Measurements from ENCODE around the gene FARS2.
A peak's percentile ranks its signal among the peaks of the same experiment; 100 is the strongest.

Gene FARS2

GRCh38 chr6:5388326-5388725 lies 127.0 kb downstream of the FARS2 start:
- no peak for DNase-seq

DNA sequence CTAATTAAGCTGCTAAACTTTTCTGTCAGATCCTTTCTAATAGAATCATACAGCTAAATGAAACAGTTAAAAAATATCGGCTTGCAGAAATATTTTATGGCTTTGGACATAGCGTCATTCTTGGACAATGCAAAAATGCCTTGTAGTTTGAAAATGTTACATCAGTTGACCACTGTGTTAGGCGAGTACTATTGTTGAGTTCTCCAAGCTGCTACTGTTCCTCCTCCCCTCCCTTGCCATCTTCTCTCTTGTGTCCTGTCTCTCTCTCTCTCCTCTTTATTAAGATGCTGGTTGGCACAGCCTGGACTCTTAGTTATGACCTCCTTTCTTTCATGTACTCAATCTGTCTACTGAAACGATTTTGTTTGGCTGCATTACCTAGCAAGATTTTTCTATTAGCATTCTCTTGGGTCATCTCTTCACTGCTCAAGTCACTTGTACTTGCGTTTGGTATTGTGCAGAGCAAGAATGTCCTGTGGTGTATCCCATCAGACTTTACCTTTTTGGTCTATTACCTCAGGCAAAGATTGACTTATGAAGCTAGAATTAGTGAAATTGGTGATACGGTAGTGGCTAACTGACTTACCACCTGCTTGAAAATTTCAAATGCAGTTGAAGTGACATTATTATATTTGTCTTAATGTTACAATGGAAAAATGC lies 127.9 kb downstream of the FARS2 start:
- no peak for DNase-seq

- DNase-seq: no peak
Measured at GRCh38 chr6:5390177-5390576, 128.9 kb downstream of the FARS2 start.

DNA sequence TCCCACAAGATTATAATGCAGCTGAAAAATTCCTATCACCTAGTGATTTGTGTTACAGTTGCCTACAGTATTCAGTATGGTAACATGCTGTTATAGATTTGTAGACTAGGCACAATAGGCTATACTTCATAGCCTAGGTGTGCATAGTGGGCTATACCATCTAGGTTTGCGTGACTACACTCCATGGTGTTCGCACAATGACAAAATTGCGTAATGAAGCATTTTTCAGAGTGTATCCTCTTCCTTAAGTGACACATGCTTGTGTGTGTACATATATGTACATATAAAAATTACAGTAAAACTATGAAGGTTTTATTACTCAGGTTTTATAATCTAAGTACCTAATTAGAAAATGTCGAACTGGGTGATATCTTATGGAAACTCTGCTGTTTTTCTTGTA lies 133.0 kb downstream of the FARS2 start:
- no peak for DNase-seq

DNA sequence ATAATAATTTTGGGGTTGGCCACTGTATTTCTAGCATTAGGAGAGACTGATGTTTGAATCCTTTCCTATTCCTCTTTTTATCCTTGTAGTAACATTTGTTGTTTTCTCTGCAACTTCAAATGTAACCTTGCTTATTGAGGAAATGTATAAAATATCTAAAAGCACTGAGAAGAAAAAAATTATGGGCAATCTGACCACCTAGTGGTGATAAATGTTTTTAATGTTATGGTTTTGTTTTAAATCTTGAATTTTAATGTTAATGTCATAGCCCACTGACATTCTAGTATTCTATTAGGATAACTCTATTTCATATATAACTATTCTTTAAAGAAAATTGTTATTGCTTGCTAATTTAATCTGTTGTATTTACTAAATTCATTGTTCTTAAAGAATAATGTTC lies 134.4 kb downstream of the FARS2 start:
- no peak for DNase-seq

GRCh38 chr6:5398530-5398929 lies 137.2 kb downstream of the FARS2 start:
- peak; percentile 60 for DNase-seq

DNA sequence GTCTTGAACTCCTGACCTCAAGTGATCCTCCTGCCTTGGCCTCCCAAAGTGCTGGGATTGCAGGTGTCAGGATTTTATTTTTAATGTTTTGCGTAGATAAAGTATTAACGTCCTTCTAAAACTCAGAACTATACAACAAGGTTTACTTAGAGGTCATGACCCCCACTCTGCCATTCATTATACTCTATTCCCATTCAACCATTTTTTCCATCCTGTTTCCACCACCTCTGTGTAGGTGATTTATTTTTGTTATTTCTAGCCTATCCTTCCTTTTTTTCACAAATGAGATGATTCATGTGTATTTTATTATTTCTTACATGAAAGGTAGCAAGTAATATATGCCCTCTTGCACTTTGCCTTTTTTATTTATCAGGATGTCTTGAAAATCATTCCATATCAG lies 138.1 kb downstream of the FARS2 start:
- no peak for DNase-seq

- no peak for DNase-seq
Measured at GRCh38 chr6:5401845-5402738, 140.8 kb downstream of the FARS2 start.

GRCh38 chr6:5403076-5403475 lies 141.8 kb downstream of the FARS2 start:
- no peak for DNase-seq

GRCh38 chr6:5403609-5404008 lies 142.3 kb downstream of the FARS2 start:
- no peak for DNase-seq

DNA sequence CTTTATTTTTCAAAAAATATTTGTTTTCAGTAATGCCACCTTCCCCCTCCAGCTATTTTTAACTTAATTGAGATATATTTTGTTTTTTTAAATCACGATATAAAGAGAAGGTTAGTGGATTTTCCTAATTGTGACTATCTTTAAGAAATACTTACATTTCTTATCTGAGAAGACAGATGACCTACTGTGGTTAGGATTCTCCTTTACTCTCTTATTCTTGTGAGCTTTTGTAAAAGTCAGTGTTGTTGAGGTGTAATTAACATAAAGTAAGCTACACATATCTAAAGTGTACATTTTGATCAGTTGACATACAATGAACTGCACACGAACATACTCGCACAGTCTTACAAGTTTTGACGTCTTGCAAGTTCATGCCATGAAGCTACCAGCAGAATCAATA lies 144.7 kb downstream of the FARS2 start:
- DNase-seq: no peak

GRCh38 chr6:5411414-5411813 lies 150.1 kb downstream of the FARS2 start:
- DNase-seq: no peak

GRCh38 chr6:5412017-5412416 lies 150.7 kb downstream of the FARS2 start:
- DNase-seq: no peak

GRCh38 chr6:5412663-5413062 lies 151.3 kb downstream of the FARS2 start:
- DNase-seq: no peak

- DNase-seq: no peak
Measured at GRCh38 chr6:5416250-5416649, 154.9 kb downstream of the FARS2 start.

- DNase-seq: peak; percentile 8
Measured at GRCh38 chr6:5422321-5422915, 161.1 kb downstream of the FARS2 start.

DNA sequence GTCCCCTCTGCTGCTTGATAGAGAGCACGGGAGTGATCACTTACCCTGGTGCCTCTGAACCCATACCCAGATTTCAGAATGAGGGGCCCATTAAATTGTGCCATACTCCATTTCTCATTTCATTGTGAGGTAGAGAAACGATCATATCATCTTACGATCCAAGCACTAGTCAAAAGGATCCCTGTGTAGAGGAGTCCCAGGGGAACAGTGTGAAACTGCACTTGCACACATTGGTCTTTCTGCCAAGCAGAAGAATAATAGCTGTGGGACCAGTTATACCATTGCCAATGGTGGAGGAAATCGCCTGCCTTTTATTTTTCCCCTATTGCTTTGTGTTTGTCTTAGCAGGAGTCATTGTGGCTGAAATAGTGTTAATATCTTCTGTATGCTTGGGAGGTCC lies 161.9 kb downstream of the FARS2 start:
- no peak for DNase-seq

- no peak for DNase-seq
Measured at GRCh38 chr6:5424726-5425125, 163.4 kb downstream of the FARS2 start.

DNA sequence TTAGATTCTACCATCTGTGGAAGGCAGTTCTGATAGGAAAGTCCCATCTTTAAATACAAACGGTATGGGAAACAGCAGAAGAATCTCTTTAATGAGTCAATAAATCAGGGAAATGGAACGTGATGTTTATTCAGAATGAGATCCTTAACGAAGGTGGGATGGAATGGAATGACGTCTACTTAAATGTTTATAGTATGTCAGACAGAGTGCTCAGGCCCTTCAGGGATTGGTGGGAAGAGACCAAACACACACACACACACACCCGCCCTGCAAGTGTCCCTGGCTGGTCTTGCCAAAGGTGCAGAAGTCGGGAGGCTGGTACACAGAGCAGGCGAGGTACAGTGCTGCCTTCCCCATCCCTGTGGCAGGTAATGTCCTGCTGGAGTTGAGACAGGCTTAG lies 164.0 kb downstream of the FARS2 start:
- no peak for DNase-seq

DNA sequence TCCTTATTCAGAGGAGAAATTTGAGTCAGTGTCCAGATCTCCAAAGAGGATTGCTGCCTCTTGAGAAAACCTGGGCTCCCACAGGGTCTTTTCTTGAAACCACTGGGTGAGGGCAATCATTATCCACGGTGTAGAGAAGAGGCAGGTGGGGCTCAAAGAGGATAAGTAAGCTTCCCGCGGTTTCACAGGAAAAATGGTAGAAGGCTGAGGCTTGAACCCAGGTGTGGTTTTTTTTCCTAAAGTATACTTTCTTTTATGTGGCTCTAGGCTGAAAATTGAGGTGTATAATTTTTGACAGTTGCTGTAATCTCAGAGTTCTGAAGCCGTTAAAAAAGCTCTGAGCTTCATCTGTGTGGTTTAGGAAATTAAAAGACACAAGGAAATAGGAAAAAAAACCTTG lies 164.5 kb downstream of the FARS2 start:
- no peak for DNase-seq

DNA sequence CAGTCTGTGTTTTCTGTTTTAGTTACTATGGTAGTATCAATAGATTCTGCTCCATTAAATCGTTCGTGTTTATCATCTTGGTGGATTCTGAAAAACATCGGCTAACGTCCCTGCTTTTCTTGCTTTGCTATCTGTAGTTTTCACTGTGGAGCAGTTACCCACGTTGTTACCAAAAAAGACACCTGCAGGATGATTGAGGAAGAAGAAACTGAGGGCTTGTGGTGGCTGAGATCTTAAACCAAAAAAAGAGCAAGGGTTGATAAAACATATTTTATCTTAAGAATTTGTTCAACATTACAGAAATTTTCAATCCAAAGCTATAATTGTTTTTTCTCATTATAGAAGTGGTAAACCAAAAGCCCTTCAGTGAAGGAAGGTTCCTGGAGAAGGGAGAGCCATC lies 166.3 kb downstream of the FARS2 start:
- DNase-seq: no peak

- DNase-seq: no peak
Measured at GRCh38 chr6:5433324-5433723, 172.0 kb downstream of the FARS2 start.

DNA sequence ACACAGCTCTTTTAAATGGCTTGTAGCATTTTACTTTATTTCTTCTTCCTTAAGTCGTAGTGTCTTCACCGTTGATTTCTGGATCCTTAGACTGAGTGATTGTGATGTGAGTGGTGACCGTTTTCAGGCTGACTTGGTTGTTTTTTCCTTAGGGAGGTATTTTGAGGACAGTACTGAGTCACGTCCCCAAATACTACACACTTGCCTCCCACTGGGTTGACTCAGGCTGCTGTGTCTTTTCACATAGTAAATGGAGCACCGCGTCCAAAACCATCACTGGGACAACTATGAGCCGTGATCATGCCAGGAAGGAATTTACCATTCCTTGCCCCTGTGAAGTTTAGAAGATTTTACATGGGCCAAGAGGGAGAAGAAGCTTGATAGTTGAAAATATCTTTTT lies 174.1 kb downstream of the FARS2 start:
- DNase-seq: no peak

DNA sequence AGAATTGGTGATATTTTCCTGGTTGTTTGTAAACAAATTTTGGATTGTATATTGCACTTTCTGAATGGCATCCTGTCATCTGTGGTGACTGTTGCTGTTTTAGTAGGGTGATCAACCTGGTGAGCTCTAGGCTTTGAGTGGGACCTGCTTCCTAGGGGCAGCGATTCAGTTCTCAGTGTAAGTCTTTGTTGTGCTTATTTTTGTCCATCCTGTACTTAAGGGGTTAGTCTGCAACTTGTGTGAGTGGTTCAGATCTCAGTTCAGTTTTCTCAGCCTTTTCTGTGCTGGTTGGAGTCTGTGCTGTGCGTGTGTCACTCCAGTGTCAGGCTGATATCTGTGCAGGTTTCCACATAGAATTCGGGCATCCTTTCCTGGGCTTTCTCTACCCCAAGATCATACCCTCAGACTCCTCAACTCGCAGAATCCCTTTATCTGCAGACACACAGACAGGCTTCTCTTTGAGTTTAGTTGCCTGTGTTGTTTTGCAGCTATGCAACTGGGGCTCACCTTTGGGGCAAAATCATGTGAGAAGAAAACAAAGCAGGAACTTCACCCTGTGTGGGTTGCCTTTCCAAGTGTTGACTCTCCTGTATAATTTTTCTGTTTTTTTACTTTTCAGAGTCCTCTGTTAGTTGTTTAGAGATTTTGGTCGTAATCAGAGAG lies 177.7 kb downstream of the FARS2 start:
- no peak for DNase-seq

Measured in stimulated activated CD4-positive, alpha-beta T cell treated with anti-CD3 and anti-CD28 coated beads, Interleukin-1b, Interleukin-23, amount 100 ng/mL, for 48 hours (primary cell).